ENCODE data around the gene POU3F3.

DNA sequence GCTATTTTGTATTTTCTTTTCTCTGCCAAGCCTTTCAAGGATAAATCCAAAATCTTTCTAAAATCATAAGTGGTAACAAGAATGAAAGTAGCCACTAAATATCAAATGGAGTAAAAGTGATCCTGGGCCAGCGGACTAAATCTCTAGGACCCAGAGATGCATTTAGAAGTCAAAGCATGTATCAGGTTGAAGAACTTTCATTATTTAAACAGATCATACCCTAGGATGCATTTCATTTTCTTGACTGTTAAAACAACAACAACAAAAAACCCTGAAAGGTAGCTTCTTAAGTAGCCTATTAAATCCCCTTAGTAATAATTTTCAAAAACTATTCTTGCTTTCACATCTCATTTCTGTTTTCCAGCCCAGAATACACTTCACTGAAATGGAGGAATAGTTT lies 4.8 kb upstream of the POU3F3 start:
- TF ChIP-seq CTCF (IDR thresholded peaks at IDR 0.05) (no peak), POLR2A (IDR thresholded peaks at IDR 0.05) (no peak), EP300 (IDR thresholded peaks at IDR 0.05) (no peak), POLR2AphosphoS5 (IDR thresholded peaks at IDR 0.05) (no peak)
